Activated CD4-positive, alpha-beta T cell treated with anti-CD3 and anti-CD28 coated beads for 1 hour (primary cell): Measurements from ENCODE around the gene PFKL.
"Not testable (repeated sequence)": the region's sequence is repeated elsewhere in the genome, so short reads cannot be mapped to it uniquely, and the experiment has no call there.

Experiments
- DNase-seq: peaks from one replicate; pipeline ENCODE4 v3.0.0-alpha.2; 2020

The PFKL gene

DNA sequence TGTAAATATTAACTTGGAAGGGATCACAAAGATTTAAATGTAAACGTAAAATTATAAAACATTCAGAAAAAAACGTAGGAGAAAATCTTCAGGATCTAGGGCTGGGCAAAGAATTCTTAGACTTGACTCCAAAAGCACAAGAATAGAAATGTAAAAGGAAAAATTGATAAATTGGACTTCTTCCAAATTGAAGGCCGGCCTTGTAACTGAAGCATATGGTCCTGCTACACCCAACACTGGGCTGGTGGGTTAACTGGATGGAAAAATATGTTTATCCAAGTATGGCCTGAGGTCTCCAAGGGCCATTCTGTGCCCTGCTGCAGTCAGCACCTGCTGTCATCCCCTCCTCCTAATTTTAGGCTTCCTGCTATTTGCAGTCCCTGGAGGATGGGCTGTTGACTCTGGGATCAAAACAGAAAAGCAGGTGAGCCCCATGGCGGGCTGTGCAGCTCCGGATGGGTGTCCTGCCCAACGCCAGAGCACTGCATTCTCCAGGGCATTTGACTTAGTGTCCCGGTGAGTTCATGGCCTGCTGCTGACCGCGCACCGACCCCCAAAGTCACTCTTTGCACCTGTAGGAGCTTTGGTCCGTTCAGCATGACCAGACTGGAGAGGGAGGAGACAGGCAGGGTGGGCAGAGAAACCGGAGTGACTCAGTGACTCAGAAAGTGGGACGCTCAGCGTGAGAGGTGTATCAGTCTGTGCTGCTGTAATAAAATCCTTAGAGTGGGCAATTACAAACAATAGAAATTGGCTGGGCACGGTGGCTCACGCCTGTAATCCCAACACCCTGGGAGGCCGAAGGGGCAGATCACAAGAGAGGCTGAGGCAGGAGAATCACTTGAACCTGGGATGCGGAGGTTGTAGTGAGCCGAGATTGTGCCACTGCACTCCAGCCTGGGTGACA lies 20.2 kb upstream of the PFKL start:
- DNase-seq: no peak

DNA sequence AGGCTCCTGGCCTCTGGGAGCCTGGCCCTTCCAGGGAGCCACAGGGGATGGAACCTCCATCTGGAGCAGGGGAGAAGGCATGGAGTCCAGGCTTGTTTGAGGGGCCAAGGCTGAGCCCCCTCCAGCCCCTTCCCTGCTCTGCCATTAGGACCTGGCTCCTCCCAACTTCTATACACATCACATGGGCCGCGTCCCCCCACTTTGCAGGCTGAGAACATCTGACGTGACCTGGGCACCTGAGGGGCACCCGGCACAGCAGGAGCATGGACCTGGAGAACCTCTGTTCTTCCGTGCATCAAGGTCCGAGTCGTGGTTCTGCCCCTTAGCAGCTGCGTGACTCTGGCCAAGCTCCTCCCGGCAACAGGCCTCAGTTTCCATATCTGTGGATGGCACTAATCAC lies 18.1 kb upstream of the PFKL start:
- no peak for DNase-seq

DNA sequence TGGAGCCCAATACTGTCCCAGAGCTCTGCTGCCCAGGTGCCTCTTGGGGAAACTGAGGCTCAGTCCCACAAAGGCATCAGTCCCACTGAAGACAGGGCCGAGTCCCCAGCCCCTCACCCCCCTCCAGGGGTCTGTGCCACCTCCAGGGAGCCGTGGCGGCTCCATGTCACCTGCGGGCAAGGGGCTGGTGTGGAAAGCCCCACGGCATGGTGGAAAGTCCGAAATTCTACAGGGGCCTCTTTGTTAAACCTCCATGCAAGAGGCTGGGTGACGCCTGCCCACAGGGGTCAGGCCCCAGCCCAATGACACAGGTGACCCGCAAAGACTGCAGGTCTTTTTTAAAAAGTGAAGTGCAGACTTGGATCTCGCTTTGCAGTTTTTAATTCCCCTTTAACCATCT lies 17.5 kb upstream of the PFKL start:
- no peak for DNase-seq

DNA sequence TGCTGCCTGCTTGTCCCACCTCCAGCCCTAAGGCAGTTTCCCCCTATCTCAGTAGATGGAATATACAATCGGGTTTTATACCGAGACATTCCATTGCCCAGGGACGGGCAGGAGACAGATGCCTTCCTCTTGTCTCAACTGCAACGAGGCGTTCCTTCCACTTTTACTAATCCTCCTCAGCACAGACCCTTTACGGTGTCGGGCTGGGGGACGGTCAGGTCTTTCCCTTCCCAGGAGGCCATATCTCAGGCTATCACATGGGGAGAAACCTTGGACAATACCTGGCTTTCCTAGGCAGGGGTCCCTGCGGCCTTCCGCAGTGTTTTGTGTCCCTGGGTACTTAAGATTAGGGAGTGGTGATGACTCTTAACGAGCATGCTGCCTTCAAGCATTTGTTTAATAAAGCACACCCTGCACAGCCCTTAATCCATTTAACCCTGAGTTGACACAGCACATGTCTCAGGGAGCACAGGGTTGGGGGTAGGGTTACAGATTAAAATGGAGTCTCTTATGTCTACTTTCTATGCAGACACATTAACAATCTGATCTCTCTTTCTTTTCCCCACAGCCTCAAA lies 16.6 kb upstream of the PFKL start:
- not testable (repeated sequence) for DNase-seq

DNA sequence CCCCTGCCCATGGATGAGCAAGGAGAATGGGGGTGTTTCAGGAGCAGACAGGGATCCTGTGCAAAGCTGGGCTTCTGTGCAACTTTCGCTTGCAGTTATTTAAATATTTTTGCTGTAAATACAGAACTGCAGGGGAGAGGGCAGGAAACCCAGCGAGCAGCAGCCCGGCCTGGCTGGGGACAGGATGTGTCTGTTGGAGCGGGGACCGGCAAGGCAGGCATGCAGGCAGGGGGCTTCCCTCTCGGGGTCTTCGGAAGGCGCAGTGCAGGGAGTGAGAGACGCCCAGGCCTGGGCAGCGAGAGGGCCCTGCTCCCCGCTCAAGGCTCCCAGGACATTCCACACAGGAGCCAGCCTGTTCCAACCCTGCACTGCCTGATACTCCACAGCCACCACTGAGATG lies 15.9 kb upstream of the PFKL start:
- DNase-seq: no peak

DNA sequence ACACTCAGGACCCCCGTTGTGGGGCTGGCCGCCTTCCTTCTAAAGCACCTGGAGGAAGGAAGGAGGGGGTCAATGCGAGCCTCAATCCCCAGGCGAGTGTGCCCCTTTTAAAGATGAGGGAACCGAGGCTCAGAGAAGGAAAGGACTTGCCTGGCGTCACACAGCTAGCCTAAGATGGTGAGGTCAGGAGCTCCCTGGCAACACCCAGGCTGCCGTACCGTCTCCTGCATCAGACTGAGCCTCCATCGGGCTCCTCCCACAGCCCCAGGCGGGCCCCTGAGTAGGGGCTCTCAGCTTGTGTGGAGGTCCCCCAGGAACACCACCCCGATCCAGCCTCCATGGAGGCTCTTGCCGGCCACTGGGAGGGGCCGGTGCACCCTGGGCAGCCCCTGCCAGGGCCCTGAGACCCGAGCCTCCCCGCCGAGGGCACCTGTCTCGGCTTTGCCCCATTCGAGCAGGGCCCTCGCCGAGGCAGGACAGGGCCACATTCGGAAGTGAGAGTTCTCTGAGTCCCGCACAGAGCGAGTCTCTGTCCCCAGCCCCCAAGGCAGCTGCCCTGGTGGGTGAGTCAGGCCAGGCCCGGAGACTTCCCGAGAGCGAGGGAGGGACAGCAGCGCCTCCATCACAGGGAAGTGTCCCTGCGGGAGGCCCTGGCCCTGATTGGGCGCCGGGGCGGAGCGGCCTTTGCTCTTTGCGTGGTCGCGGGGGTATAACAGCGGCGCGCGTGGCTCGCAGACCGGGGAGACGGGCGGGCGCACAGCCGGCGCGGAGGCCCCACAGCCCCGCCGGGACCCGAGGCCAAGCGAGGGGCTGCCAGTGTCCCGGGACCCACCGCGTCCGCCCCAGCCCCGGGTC lies 14.5 kb upstream of the PFKL start, which contains the start of gene AIRE:
AIRE (plus strand) TSS at position 739 of the 855 bp plus-strand sequence. CDS start 131 bp downstream, outside the sequence.
- no peak for DNase-seq

DNA sequence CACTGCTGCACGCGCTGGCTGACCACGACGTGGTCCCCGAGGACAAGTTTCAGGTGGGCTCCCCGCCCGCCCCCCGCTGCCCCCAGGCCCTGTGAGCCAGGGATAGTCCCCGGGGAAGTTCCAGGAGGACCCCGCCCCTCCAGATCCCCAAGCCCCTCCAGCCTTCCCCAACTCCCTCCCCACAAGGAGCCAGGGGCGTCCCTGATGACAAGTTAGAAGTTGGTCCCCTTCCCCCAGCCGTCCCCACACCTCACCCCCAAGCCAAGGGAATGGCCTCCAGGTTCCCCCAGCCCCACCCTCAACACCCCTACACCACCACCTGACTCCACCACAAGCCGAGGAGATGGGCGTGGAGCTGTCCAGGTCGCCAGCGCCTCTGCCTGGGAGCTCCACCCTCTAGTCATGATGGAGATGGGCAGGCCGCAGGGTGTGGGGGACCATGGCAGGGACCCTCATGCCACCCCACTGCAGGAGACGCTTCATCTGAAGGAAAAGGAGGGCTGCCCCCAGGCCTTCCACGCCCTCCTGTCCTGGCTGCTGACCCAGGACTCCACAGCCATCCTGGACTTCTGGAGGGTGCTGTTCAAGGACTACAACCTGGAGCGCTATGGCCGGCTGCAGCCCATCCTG lies 13.7 kb upstream of the PFKL start:
- DNase-seq: no peak

DNA sequence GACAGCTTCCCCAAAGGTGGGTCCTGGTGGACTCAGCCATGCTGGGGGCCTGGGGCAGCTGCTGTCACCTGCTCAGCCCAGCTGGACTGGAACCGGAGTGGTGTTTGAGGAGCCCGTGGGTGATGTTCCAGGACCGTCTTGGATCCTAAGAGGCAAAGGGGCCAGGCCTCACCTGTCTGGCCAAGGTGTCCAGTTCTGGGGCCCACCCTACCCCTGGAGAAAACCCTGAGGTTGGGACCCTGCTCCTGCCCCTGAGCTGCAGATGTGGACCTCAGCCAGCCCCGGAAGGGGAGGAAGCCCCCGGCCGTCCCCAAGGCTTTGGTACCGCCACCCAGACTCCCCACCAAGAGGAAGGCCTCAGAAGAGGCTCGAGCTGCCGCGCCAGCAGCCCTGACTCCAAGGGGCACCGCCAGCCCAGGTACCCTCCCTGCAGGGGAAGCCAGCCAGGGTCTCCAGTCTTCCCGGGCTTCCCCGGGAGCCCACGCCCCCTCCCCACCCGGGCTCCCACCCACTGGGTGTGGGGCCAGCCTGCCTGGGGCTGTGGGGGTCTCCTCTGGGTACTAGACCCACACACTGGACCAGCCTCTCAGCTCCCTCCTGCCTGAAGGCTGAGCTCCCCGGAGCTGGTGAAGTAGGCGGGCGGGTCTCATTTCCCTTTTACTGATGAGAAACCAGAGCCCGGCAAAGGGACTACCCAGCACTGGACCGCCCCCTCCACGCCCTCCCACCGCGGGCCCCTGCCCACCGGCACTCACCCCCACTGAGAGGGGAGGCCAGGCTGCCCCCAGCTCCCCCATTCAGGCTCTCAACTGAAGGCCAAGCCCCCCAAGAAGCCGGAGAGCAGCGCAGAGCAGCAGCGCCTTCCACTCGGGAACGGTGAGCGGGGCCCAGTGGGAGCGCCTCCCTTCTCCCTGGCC lies 12.9 kb upstream of the PFKL start:
- DNase-seq: no peak

DNA sequence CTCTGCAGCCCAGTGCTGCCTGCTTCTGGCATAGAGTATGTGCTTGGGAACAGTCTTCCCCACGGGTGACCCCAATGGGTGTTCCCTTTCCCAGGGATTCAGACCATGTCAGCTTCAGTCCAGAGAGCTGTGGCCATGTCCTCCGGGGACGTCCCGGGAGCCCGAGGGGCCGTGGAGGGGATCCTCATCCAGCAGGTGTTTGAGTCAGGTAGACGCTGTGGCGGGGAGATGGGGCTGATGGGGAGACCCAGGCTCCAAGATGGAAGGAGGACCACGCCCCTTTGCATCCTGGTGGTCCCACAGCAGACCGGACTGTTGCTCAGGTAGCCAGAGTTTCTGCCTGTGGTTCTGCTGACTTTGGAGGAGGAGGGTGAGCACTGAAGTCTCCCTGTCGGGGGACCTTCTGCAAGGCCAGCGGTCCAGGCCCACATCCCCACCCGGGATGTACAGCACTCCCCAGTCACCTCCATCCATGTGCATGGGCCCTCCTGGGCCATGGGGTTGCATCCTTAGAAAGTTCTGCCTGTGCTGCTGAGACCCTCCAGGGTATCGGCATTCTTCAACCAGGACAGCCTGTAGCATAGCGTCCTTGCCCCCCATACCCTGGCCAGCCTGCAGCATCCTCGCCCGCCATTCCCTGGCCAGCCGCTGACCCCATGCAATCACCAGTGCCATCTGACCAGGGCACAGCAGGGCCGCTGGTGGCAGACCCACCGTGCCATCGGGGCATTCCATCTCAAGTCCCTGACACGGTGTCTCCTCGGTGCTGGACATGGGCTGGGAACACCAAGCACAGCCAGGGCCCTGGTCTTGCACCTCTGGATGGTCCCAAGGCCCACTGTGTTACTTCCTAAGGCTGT lies 11.4 kb upstream of the PFKL start:
- DNase-seq: no peak

DNA sequence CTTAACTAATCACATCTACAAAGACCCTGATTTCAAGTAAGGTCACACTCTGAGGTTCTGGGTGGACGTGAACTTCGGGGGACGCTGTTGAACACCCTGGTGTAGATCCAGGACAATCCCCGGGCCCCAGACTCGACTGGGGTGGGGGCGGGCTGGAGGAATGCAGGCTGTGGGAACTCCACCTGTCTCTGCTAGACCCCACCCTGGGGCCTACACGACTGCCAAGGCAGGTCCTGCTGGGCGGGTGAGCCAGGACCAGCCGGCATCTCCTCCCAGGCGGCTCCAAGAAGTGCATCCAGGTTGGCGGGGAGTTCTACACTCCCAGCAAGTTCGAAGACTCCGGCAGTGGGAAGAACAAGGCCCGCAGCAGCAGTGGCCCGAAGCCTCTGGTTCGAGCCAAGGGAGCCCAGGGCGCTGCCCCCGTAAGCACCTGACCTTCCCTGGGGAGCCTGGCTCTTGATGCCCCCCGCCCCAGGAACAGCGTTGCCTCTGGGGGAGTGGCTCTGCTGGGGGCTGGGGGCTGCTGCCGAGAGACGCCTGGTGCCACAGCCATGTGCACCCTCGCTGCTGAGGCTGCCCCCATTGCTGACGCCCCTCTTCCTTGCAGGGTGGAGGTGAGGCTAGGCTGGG lies 10.4 kb upstream of the PFKL start:
- DNase-seq: no peak

DNA sequence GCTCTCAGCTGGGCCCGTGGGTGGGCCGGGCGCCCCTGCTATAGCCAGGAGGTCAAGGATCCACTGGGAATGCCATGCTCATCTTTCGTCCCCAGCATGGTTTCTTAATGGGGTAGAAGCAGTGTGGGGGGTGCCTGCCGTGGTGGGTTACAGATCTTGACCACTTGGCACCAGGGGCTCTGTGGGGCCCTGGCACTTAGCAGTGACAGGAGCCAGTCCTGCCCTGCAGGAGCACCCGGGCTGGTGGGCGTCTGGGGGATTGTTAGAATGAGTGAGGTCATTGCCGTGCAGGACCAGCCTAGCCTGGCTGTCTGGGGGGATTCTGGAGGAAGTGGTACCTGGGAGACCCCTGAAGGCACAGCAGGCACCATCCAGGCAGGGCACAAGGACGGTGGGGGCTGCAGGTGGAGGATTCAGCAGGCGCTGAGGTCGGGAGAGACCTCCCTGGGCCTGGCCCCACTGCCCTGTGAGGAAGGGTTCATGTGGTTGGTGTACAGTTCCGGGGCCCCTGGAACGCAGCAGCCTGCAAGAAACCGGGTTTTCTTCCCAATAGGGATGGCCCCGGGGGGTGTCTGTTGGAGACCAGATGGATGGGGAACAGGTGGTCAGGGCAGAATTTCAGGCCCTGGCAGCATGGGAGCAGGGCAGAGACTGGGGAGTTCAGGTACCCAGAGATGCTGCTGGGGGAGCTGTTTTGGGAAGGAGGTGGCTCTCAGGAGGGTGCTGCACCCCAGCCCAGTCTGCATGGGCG lies 9.4 kb upstream of the PFKL start:
- no peak for DNase-seq

DNA sequence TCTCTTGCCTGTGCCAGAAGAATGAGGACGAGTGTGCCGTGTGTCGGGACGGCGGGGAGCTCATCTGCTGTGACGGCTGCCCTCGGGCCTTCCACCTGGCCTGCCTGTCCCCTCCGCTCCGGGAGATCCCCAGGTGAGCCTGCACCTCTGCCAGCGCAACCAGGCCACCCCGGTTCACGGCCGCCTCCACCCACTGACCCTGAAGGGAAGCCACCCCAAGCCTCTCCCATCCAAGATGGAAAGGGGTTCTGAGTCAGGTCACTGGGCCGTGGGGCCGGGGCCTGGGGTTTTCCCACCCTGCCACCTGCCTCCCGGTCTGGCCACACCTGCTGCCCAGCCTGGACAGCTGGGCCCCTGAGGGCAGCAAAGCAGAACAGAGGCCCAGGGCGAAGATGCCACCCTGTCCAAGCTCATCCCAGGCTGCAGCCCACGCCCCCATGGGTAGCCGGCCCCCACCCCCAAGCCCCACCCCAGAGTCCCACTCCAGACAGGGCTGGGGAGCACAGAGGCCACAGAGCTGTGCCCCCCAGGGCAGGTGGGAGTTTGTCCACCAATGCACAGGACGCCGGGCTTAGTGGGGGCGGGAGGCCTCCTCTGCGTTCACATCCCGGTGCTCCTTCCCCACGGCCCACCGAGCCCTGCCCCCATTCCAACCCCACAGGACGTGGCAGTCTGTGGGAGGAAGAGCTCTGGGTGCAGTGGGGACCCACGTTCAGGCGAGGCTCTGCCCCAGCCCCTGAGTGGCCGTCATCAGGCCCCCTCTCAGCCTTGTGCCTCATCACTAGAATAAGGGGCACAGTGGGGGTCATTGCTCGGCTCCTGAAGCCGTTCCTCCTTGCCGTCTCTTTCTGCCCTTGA lies 8.5 kb upstream of the PFKL start:
- DNase-seq: no peak

DNA sequence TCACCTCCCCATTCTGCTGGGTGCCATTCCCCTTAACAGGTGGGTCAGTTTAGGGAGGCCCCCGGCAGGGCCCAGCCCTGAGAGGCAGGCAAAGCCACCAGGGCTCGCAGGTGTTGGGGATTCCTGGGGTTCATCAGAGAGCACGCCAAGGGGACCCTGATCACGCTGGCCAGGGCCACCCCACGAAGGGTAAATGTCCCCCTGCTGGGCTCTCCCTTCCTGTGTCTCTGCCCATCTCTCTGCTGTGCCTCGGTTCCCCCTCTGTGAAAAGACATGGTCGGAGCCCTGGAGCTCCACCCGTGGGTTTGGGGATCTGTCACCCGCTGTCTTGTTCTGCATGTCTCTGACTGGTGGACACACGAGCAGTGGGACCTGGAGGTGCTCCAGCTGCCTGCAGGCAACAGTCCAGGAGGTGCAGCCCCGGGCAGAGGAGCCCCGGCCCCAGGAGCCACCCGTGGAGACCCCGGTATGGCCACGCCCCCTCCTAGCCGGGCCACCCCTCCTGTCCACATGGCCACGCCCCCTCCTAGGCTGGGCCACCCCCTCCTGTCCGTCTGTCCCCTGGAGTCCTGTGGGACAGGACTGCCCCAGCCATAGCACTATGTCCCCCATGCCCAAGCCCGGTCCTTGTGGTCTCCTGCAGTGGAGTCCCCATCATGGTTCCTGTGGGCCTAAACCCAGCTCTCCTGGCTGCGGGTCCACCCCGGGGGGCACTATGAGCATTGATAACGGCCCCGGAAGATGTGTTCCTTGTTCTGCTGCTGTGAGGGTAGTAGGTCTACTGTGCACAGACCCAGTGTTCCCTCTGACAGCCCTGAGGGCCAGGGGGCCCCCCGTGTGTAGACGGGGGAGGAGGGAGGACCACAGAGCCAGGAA lies 7.7 kb upstream of the PFKL start:
- no peak for DNase-seq

DNA sequence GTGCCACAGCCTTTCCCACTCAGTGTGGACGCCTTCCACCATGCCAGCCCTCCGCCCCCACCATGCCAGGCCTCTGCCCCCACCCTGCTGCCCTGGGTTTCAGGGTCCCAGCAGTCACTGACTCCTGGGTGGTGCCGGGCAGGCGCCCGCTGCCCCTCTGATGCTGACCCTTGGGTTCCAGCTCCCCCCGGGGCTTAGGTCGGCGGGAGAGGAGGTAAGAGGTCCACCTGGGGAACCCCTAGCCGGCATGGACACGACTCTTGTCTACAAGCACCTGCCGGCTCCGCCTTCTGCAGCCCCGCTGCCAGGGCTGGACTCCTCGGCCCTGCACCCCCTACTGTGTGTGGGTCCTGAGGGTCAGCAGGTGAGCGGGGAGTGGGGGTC lies 7.0 kb upstream of the PFKL start:
- DNase-seq: no peak

DNA sequence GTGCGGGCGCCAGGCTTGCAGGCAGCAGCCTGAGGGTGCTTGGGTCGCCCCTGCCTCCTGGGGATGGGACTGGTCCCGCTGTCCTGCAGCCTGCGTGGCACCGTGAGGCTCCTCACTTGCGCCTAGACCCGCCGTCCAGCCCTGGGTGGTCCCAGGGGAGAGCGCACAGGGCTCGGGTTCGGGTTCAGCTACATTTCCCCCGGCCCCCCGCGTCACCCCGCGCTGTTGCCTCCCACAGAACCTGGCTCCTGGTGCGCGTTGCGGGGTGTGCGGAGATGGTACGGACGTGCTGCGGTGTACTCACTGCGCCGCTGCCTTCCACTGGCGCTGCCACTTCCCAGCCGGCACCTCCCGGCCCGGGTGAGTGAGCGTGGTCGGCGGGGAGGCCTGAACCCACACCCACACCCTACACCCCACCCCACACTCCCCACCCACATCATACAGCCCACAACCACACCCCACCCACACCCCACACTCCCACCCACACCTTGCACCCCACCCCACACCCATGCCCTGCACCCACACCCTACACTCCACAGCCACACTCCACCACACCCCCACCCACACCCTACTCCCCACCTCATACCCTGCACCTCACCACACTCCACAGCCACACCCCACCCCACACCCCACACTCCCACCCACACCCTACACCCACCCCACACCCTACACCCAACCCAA lies 6.2 kb upstream of the PFKL start:
- no peak for DNase-seq

DNA sequence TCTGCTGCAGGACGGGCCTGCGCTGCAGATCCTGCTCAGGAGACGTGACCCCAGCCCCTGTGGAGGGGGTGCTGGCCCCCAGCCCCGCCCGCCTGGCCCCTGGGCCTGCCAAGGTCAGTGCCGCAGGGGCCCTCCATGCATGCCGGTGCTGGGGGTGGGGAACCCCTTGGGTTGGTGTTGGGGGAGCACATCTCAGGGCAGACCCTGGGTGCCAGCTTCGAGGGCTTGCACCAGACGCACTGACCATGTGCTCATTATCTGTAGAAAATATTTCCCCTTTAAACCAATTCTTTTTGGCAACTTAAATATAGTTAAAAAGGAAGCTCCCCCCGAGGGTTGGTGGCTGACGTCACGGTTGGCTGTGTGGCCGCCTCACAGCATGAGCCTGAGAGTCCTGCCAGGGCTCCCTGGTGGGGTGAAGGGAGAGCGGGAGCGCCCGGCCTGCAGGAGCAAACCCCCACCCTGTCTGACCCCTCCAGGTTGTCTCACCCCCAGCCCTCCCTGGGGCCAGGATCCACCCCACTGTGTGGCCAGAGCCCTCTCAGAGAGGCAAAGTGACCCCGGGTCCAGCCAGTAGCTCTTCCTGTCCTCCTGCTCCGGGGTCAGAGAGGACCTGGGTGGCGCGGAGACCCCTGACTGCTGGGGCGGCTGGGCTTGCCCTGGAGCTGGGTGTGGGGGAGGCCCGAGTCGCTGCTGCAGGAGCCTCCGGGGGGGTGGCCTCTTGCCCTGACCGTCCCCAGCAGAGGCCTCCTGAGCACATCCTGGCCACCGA lies 5.3 kb upstream of the PFKL start:
- DNase-seq: no peak
